ENCODE measurements around the gene ZBTB3. TPM values are rescaled to one million over a fixed set of nuclear protein-coding genes. Genes with fewer than 3 reads are reported as not detected.
A peak's percentile ranks its signal among the peaks of the same experiment; 100 is the strongest.
"Not testable (repeated sequence)": the region's sequence is repeated elsewhere in the genome, so short reads cannot be mapped to it uniquely, and the experiment has no call there.

Gene ZBTB3
- 7.0 TPM for total RNA-seq

GRCh38 chr11:62753736-62754603 is at the start of gene ZBTB3:
Gene ZBTB3 (minus strand): TSS chr11:62754160. CDS start chr11:62753664, 496 bp downstream.
- DNase-seq: peak; percentile 99

GRCh38 chr11:62801071-62801470 is 47.1 kb upstream of the ZBTB3 start:
- no peak for DNase-seq

GRCh38 chr11:62799486-62799885 is 45.5 kb upstream of the ZBTB3 start:
- DNase-seq: no peak

- no peak for DNase-seq
These were observed 42.3 kb upstream of the ZBTB3 start for GRCh38 chr11:62796281-62796680.

GRCh38 chr11:62794201-62794775 is 40.3 kb upstream of the ZBTB3 start:
- no peak for DNase-seq

GRCh38 chr11:62792202-62792575 is 38.2 kb upstream of the ZBTB3 start:
- no peak for DNase-seq

- peak; percentile 80 for DNase-seq
These were observed 37.7 kb upstream of the ZBTB3 start, which contains the start of gene TMEM223 for GRCh38 chr11:62791501-62792201. Gene TMEM223 (minus strand): TSS chr11:62792006. CDS start chr11:62791994, 12 bp downstream.

- no peak for DNase-seq
These were observed 35.6 kb upstream of the ZBTB3 start for GRCh38 chr11:62789576-62789975.

GRCh38 chr11:62788991-62789390 is 35.0 kb upstream of the ZBTB3 start:
- DNase-seq: no peak

- peak; percentile 97 for DNase-seq
These were observed 33.2 kb upstream of the ZBTB3 start, which contains the start of gene TMEM179B for GRCh38 chr11:62787005-62787759. Gene TMEM179B (plus strand): TSS chr11:62787402. CDS start chr11:62787432, 30 bp downstream.

GRCh38 chr11:62786318-62787004 is 32.5 kb upstream of the ZBTB3 start:
- peak; percentile 70 for DNase-seq

GRCh38 chr11:62782753-62783152 is 28.8 kb upstream of the ZBTB3 start:
- no peak for DNase-seq

GRCh38 chr11:62778441-62778840 is 24.5 kb upstream of the ZBTB3 start:
- DNase-seq: no peak

GRCh38 chr11:62777389-62777788 is 23.4 kb upstream of the ZBTB3 start:
- DNase-seq: no peak

- DNase-seq: no peak
These were observed 21.7 kb upstream of the ZBTB3 start for GRCh38 chr11:62775646-62776045.

- DNase-seq: no peak
These were observed 20.4 kb upstream of the ZBTB3 start for GRCh38 chr11:62774407-62774806.

- peak; percentile 95 for DNase-seq
These were observed 17.4 kb upstream of the ZBTB3 start, which contains the start of gene TAF6L for GRCh38 chr11:62771144-62772021. Gene TAF6L (plus strand): TSS chr11:62771396. CDS start chr11:62775784, 4,388 bp downstream.

GRCh38 chr11:62770778-62771143 is 16.8 kb upstream of the ZBTB3 start:
- no peak for DNase-seq

GRCh38 chr11:62760867-62761227 is 6.9 kb upstream of the ZBTB3 start:
- not testable (repeated sequence) for DNase-seq

Data from skin of body (tissue), 2 donors.